Left forelimb (tissue), 1 donor: ENCODE measurements around the gene FLAD1.
A peak's percentile ranks its signal among the peaks of the same experiment; 100 is the strongest.

Experiments
- DNase-seq: peaks from one replicate; pipeline ENCODE4 v3.0.0-alpha.2; 2018; ENCODE audit warnings: low spot score

The FLAD1 gene

GRCh38 chr1:155004352-155005075 is 21.4 kb downstream of the FLAD1 start:
- DNase-seq: peak; percentile 54

DNA sequence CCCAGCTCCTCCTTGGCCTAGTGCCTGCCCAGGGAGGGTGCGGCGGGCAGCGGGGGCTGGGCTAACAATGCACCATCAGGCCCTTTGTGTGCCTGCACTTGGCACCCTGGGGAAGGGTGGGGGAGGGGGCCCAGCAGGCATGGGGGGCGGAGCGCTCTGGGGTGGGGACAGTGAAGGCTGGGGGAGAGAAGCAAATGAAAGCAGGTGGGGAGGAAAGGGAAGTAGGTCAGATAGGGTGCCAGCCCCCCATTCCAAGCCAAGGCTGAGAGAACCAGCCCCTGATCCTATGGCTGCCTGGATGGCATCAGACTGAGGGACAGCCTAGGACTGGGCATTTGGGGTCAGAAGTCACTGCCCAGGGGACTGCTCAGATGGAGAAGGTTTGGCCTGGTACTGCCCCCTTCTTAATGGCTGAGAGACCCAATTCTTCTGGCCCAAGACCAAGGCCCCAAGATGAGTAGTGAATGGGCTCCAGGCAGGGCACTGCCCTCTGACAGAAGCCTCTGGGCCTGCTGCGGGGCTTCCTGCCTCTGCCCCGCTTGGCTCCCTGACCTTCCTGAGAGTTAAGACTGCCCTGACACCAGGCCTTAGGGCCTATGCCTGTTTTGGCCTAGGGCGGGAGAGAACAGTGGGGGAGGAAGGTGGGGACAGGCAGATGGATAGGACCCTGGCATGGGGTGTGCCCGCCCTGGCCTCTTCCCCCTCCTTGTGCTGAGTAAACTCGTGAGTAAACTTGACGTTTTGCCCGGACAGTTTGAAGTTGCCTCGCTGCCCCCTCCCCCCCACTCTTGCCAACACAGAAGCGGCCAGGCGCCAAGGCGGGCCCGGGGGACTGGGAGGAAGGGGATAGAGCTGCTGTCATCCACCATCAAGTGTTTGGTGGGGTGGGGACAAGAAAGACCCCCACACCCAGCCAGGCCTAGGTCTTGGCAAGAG is 22.2 kb downstream of the FLAD1 start:
- peak; percentile 68 for DNase-seq

- no peak for DNase-seq
These were observed 23.5 kb downstream of the FLAD1 start for GRCh38 chr1:155006601-155007101.

- peak; percentile 60 for DNase-seq
These were observed 24.2 kb downstream of the FLAD1 start for GRCh38 chr1:155007251-155007828.

- DNase-seq: no peak
These were observed 25.1 kb downstream of the FLAD1 start for GRCh38 chr1:155008015-155008941.

DNA sequence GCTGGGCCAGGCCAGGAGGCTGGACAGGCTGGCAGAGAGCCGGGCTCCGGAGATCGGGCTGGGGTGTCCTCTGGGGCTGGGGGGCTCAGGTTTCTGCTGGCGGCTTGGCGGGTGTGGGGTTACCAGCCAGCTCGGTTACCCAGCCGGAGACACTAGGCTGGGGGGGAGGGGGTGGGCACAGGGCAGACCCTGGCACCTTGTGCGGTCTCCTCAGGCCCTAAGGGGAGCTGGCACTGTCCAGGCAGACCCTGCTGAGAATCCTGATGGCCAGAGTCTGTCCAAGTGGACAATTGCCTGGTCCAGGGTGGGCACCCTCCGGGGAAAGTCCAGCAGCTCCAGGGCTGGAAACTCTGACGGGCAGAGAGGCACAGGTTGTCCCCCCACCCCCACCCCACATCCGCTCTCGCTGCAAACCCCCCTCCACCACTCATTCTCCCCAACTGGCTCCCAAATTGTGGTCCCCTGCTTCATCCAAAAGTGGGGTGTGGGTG is 26.1 kb downstream of the FLAD1 start:
- DNase-seq: no peak

DNA sequence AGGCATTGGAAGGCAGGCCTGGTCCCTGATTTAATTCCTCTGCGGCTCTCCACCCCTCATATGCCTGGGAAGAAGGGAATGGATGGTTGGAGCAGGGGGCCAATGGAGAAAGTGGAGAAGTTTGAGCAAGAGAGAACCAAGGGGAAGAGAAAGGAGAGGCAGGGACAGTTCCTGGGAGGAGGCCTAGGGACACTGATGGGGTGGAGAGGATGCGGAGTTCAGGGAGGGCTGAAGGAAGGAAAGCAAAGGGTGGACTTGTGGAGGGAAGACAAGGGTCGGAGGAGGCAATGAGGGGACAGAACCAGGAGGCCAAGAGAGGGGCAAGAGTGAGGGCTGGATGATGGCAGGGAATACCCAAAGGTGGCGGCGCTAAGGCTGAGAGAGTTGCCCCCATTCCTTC is 26.6 kb downstream of the FLAD1 start:
- DNase-seq: no peak

GRCh38 chr1:155010211-155010918 is 27.2 kb downstream of the FLAD1 start:
- DNase-seq: no peak

GRCh38 chr1:155011004-155011416 is 27.9 kb downstream of the FLAD1 start:
- no peak for DNase-seq

- peak; percentile 55 for DNase-seq
These were observed 28.4 kb downstream of the FLAD1 start for GRCh38 chr1:155011437-155012025.

GRCh38 chr1:155012026-155012546 is 28.9 kb downstream of the FLAD1 start:
- DNase-seq: no peak

GRCh38 chr1:155012776-155013602 is 29.8 kb downstream of the FLAD1 start:
- DNase-seq: no peak

- no peak for DNase-seq
These were observed 30.5 kb downstream of the FLAD1 start for GRCh38 chr1:155013632-155014031.

DNA sequence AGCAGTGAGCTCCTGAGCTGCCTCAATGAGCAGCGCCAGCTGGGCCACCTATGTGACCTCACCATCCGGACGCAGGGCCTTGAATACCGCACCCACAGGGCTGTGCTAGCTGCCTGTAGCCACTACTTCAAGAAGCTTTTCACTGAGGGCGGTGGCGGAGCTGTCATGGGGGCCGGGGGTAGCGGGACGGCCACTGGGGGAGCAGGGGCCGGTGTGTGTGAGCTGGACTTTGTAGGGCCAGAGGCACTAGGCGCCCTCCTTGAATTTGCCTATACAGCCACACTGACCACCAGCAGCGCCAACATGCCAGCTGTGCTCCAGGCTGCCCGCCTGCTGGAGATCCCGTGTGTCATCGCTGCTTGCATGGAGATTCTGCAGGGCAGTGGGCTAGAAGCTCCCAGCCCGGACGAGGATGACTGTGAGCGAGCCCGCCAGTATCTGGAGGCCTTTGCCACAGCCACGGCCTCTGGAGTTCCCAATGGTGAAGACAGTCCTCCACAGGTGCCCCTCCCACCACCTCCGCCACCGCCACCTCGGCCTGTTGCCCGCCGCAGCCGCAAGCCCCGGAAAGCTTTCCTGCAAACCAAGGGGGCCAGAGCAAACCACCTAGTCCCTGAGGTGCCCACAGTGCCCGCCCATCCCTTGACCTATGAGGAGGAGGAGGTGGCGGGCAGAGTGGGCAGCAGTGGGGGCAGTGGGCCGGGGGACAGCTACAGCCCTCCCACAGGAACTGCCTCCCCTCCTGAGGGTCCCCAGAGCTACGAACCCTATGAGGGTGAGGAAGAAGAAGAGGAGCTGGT is 31.8 kb downstream of the FLAD1 start:
- no peak for DNase-seq

- no peak for DNase-seq
These were observed 32.5 kb downstream of the FLAD1 start for GRCh38 chr1:155015527-155016230.

- DNase-seq: peak; percentile 60
These were observed 33.2 kb downstream of the FLAD1 start for GRCh38 chr1:155016231-155016831.
